ENCODE results near the gene SLC2A4RG. TPM values are rescaled to one million over a fixed set of nuclear protein-coding genes. Genes with fewer than 3 reads are reported as not detected.

Gene SLC2A4RG
- total RNA-seq, 1 experiment from 2014 or later, result 105 TPM

DNA sequence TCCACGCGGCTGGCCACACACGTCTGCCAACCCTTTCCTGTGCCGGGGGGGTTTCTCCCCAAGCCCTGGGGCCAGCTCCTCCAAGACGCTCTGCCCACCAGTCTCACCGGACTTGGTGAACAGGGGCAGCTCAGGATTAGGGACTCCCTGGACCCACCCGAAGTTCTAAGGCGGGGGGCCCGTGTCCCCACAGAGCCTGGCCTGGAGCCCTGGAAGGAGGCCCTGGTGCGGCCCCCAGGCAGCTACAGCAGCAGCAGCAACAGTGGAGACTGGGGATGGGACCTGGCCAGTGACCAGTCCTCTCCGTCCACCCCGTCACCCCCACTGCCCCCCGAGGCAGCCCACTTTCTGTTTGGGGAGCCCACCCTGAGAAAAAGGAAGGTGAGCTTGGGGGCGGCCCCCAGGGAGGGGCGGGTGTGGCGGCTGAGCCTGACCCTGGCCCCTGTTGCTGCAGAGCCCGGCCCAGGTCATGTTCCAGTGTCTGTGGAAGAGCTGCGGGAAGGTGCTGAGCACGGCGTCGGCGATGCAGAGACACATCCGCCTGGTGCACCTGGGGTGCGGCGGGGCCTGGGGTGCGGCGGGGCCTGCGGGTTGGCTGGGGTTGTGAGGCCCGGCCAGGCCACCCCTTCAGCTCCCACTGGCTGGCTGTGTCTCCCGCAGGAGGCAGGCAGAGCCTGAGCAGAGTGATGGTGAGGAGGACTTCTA, 2.3 kb downstream of the SLC2A4RG start:
- BruUV-seq (replicated peaks), result TSS peak; percentile 26
- Mint-ChIP-seq H3K9me3 (ENCODE audit: unreplicated experiment) (no peaks in the 10 kb centered on the region), H3K4me3 (ENCODE audit: unreplicated experiment) (peak overlapping the region; percentile 74), H3K27ac (ENCODE audit: low read depth, unreplicated experiment) (no peak overlapping the region), H3K36me3 (ENCODE audit: insufficient read depth, unreplicated experiment) (peaks cover 26% of the 10 kb centered on the region), H3K4me1 (ENCODE audit: insufficient read depth, unreplicated experiment) (no peaks in the 10 kb centered on the region), H3K27me3 (ENCODE audit: insufficient read depth, unreplicated experiment) (no peaks in the 10 kb centered on the region)
- DNase-seq (ENCODE audit: unreplicated experiment), result no peak
- TF ChIP-seq, protein P1, sequence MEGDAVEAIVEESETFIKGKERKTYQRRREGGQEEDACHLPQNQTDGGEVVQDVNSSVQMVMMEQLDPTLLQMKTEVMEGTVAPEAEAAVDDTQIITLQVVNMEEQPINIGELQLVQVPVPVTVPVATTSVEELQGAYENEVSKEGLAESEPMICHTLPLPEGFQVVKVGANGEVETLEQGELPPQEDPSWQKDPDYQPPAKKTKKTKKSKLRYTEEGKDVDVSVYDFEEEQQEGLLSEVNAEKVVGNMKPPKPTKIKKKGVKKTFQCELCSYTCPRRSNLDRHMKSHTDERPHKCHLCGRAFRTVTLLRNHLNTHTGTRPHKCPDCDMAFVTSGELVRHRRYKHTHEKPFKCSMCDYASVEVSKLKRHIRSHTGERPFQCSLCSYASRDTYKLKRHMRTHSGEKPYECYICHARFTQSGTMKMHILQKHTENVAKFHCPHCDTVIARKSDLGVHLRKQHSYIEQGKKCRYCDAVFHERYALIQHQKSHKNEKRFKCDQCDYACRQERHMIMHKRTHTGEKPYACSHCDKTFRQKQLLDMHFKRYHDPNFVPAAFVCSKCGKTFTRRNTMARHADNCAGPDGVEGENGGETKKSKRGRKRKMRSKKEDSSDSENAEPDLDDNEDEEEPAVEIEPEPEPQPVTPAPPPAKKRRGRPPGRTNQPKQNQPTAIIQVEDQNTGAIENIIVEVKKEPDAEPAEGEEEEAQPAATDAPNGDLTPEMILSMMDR (IDR thresholded peaks at IDR 0.05; ENCODE audit: unreplicated experiment), result no peak
- intact Hi-C loops (cut with micrococcal nuclease), result no loop called here
- POLR2A ChIA-PET, result interaction anchor here (0.8 to 3.6 kb wide), 23 partner anchors 11 to 240 kb away, joined by 3 to 79 read pairs (median 7); partner anchors contain the start of genes ARFRP1, DNAJC5, GMEB2 and PPDPF
- CTCF ChIA-PET, result interaction anchor here (0.5 to 1.8 kb wide), 10 partner anchors 20 to 248 kb away, joined by 3 to 9 read pairs (median 4); partner anchors contain the start of genes ARFRP1, PRPF6, PTK6 and ZGPAT

DNA sequence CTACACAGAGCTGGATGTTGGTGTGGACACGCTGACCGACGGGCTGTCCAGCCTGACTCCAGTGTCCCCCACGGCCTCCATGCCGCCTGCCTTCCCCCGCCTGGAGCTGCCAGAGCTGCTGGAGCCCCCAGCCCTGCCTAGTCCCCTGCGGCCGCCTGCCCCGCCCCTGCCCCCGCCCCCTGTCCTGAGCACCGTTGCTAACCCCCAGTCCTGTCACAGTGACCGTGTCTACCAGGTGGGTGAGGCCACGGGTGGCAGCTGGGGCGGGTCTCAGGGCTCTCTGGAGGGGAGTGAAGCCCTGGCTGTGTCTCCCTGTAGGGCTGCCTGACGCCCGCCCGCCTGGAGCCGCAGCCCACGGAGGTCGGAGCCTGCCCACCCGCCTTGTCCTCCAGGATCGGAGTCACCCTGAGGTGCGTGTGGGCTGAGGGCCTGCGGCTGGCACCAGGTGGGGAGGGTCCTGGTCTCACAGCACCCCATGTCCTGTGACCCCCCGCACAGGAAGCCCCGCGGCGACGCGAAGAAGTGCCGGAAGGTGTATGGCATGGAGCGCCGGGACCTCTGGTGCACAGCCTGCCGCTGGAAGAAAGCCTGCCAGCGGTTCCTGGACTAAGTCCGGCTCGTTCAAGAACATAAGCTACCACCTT, 2.9 kb downstream of the SLC2A4RG start:
- POLR2A ChIA-PET, result interaction anchor here (1.4 to 3.1 kb wide), 7 partner anchors 10 to 153 kb away, joined by 3 to 69 read pairs (median 15); partner anchors contain the start of genes ARFRP1, DNAJC5, GMEB2 and TNFRSF6B
- Mint-ChIP-seq H3K4me3 (ENCODE audit: unreplicated experiment) (no peak overlapping the region), H3K27ac (ENCODE audit: low read depth, unreplicated experiment) (no peak overlapping the region), H3K36me3 (ENCODE audit: insufficient read depth, unreplicated experiment) (peaks cover 25% of the 10 kb centered on the region), H3K27me3 (ENCODE audit: insufficient read depth, unreplicated experiment) (no peaks in the 10 kb centered on the region), H3K4me1 (ENCODE audit: insufficient read depth, unreplicated experiment) (no peaks in the 10 kb centered on the region), H3K9me3 (ENCODE audit: unreplicated experiment) (no peaks in the 10 kb centered on the region)
- intact Hi-C loops (cut with micrococcal nuclease), result no loop called here
- no TSS peak for BruUV-seq (replicated peaks)
- no peak for DNase-seq (ENCODE audit: unreplicated experiment)
- TF ChIP-seq, protein P1 (IDR thresholded peaks at IDR 0.05; ENCODE audit: unreplicated experiment), result no peak
- CTCF ChIA-PET, result interaction anchor here (0.7 to 1.0 kb wide), 2 partner anchors 26 to 206 kb away, joined by 3 to 6 read pairs; partner anchors contain the start of gene PTK6

DNA sequence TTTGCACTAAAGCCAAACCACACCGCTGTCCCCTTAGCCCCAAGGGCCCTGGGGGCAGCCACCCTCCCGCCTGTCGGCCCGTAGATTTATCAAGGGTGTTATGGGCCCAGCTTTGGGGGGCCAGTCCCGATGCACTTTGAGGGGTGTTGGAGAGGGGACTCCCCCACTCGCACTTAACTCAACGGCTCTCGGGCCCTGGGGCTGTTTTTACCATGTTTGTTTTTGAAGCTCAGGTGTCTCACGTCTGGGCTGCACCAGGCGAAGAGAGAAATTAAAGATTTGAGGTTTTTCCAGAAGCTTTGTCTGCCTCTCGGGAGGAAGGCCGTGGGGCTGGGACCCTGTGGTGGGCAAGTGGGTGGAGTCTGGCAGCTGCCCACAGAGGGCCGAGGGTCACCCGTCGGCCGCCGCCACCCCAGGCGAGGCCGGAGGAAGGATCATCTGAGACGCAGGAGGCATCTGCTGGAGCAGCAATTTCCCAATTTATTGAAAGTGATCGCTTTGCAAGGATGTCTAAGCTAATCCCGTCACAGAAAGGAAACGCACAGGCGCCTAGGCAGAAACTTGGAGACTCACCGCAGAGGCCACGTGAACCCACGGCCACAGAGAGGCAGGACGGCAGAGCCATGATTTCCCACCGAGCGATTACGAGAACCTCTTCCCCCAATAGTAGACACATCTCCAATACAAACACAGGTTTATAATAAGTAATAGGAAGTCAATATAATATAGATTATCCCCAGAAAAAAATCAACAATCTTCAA, 3.8 kb downstream of the SLC2A4RG start:
- Mint-ChIP-seq H3K9me3 (ENCODE audit: unreplicated experiment) (no peaks in the 10 kb centered on the region), H3K36me3 (ENCODE audit: insufficient read depth, unreplicated experiment) (peaks cover 23% of the 10 kb centered on the region), H3K27me3 (ENCODE audit: insufficient read depth, unreplicated experiment) (no peaks in the 10 kb centered on the region), H3K27ac (ENCODE audit: low read depth, unreplicated experiment) (no peak overlapping the region), H3K4me3 (ENCODE audit: unreplicated experiment) (no peak overlapping the region), H3K4me1 (ENCODE audit: insufficient read depth, unreplicated experiment) (no peaks in the 10 kb centered on the region)
- TF ChIP-seq, protein P1 (IDR thresholded peaks at IDR 0.05; ENCODE audit: unreplicated experiment), result no peak
- ChIA-PET CTCF (interaction anchor here (0.6 to 1.0 kb wide), 4 partner anchors 26 to 206 kb away, joined by 3 to 6 read pairs (median 3); partner anchors contain the start of genes ARFRP1, PTK6 and ZGPAT), POLR2A (interaction anchor here (0.5 to 2.0 kb wide), 5 partner anchors 12 to 525 kb away, joined by 3 to 6 read pairs (median 3); partner anchors contain the start of genes ARFRP1 and ZGPAT)
- no peak for DNase-seq (ENCODE audit: unreplicated experiment)
- intact Hi-C loops (cut with micrococcal nuclease), result no loop called here
- BruUV-seq (replicated peaks), result no TSS peak
